K562 (cell line): ENCODE measurements around the gene VEZF1. TPM values are rescaled to one million over a fixed set of nuclear protein-coding genes. Genes with fewer than 3 reads are reported as not detected.
A peak's percentile ranks its signal among the peaks of the same experiment; 100 is the strongest.

Experiments
- ASH1L ChIP-seq: fragments of 450-650 bp; IDR thresholded peaks from 2 replicates; pipeline ENCODE4 v1.6.1; 2018; ENCODE audit warnings: borderline replicate concordance, mild to moderate bottlenecking, low read depth; ENCODE audit not compliant: partially characterized antibody
- ATF1 ChIP-seq, 2 experiments: fragments of 450-650 bp in 1 of 2; IDR thresholded peaks; 2 replicates each; pipeline ENCODE4 v1.6.1; 2016; ENCODE audit warnings: missing compliant biosample characterization in 1 of 2, missing genetic modification characterization in 1 of 2
- HDGF ChIP-seq: fragments of 450-650 bp; IDR thresholded peaks from 2 replicates; pipeline ENCODE4 v1.6.1; 2016
- HNRNPK ChIP-seq: fragments of 200-400 bp; formaldehyde crosslinking; IDR thresholded peaks from one replicate; pipeline ENCODE4 v1.6.1; 2018; ENCODE audit warnings: mild to moderate bottlenecking, low read depth, low read length; ENCODE audit not compliant: poor library complexity, severe bottlenecking
- HOMEZ ChIP-seq: fragments of 250-450 bp; sonication (Bioruptor Pico); IDR thresholded peaks from 2 replicates; pipeline ENCODE4 v1.4.0; 2020; ENCODE audit warnings: mild to moderate bottlenecking, moderate library complexity
- MED1 ChIP-seq: sonication (generic); formaldehyde crosslinking; IDR thresholded peaks from 2 replicates; pipeline ENCODE4 v1.8.1; 2023; ENCODE audit warnings: missing genetic modification reagents, borderline replicate concordance
- NFXL1 ChIP-seq: fragments of 450-650 bp; formaldehyde crosslinking; IDR thresholded peaks from 2 replicates; pipeline ENCODE4 v1.4.0; 2021; ENCODE audit warnings: mild to moderate bottlenecking
- RBM14 ChIP-seq: fragments of 200-400 bp; formaldehyde crosslinking; IDR thresholded peaks from 2 replicates; pipeline ENCODE4 v1.6.1; 2018; ENCODE audit warnings: low read depth, mild to moderate bottlenecking, low read length, moderate library complexity, borderline replicate concordance; ENCODE audit not compliant: insufficient read depth
- SFPQ ChIP-seq: fragments of 200-400 bp; formaldehyde crosslinking; IDR thresholded peaks from 2 replicates; pipeline ENCODE4 v1.6.1; 2017; ENCODE audit warnings: mild to moderate bottlenecking, low read depth, low read length, moderate library complexity
- SIN3B ChIP-seq: fragments of 450-650 bp; IDR thresholded peaks from 2 replicates; pipeline ENCODE4 v1.6.1; 2017; ENCODE audit warnings: low read depth, mild to moderate bottlenecking, moderate library complexity
- SMARCB1 ChIP-seq: IDR thresholded peaks from 2 replicates; pipeline ENCODE4 v1.6.1; 2011; ENCODE audit warnings: improper control_type of control experiment, low read depth; ENCODE audit not compliant: insufficient read length
- SRSF9 ChIP-seq: fragments of 200-400 bp; formaldehyde crosslinking; IDR thresholded peaks from 2 replicates; pipeline ENCODE4 v1.6.1; 2017; ENCODE audit warnings: low read depth, low read length, borderline replicate concordance
- TSC22D4 ChIP-seq: fragments of 450-650 bp; IDR thresholded peaks from 2 replicates; pipeline ENCODE4 v1.6.1; 2016; ENCODE audit warnings: missing genetic modification characterization, missing biosample characterization, control low read depth
- ZBTB33 ChIP-seq: sonication (generic); formaldehyde crosslinking; IDR thresholded peaks from 2 replicates; pipeline ENCODE4 v1.8.1; 2023; ENCODE audit warnings: mild to moderate bottlenecking, missing genetic modification reagents
- ZFP30 ChIP-seq: fragments of 250-450 bp; sonication (Bioruptor Pico); IDR thresholded peaks from 2 replicates; pipeline ENCODE4 v1.8.0; 2022; ENCODE audit warnings: moderate library complexity, mild to moderate bottlenecking, inconsistent platforms, borderline replicate concordance
- polyA plus RNA-seq, 8 experiments: library from polyadenylated mRNA; depleted of rRNA in 4 of 8; stranded (reverse) in 5 of 8; unstranded in 3 of 8; fragments of >200 nt; fragmentation: Nextera tagmentation in 2 of 8; fragmentation: Illumina TruSeq in 1 of 8; extraction: Ambion mirVana in 2 of 8; extraction: Trizol in 1 of 8; gene quantifications; 2 replicates each; pipeline versions ENCODE4 v1.2.1 to v1.2.3, GENCODE V29; 2011 to 2014; ENCODE audit warnings: inconsistent platforms in 1 of 8, missing spikeins in 1 of 8
- total RNA-seq, 7 experiments: library from RNA; depleted of rRNA in 6 of 7; stranded (reverse); fragments of >200 nt in 6 of 7; fragmentation: Illumina TruSeq in 2 of 7; extraction: Trizol in 2 of 7; gene quantifications; 2 replicates each; pipeline versions ENCODE4 v1.2.1 to v1.2.3, GENCODE V29; 2011 to 2021; ENCODE audit warnings: low replicate concordance in 1 of 7
- TF ChIP-seq, protein P1 (sequence below): fragments of 250-450 bp; sonication (Bioruptor Pico); IDR thresholded peaks from 2 replicates; pipeline ENCODE4 v1.5.0; 2021; ENCODE audit warnings: mild to moderate bottlenecking, moderate library complexity

VEZF1 gene
- total and polyA plus RNA-seq, 9 of the 15 experiments (the other 6 are each of a cell fraction or from before 2014, with no cell fraction given), result 9.5 to 33.4 (median 22.1) TPM

GRCh38 chr17:58006924-58007780 lies 19.1 kb upstream of the VEZF1 start, which contains the start of gene SRSF1 (continued):
- TF ChIP-seq, protein P1, sequence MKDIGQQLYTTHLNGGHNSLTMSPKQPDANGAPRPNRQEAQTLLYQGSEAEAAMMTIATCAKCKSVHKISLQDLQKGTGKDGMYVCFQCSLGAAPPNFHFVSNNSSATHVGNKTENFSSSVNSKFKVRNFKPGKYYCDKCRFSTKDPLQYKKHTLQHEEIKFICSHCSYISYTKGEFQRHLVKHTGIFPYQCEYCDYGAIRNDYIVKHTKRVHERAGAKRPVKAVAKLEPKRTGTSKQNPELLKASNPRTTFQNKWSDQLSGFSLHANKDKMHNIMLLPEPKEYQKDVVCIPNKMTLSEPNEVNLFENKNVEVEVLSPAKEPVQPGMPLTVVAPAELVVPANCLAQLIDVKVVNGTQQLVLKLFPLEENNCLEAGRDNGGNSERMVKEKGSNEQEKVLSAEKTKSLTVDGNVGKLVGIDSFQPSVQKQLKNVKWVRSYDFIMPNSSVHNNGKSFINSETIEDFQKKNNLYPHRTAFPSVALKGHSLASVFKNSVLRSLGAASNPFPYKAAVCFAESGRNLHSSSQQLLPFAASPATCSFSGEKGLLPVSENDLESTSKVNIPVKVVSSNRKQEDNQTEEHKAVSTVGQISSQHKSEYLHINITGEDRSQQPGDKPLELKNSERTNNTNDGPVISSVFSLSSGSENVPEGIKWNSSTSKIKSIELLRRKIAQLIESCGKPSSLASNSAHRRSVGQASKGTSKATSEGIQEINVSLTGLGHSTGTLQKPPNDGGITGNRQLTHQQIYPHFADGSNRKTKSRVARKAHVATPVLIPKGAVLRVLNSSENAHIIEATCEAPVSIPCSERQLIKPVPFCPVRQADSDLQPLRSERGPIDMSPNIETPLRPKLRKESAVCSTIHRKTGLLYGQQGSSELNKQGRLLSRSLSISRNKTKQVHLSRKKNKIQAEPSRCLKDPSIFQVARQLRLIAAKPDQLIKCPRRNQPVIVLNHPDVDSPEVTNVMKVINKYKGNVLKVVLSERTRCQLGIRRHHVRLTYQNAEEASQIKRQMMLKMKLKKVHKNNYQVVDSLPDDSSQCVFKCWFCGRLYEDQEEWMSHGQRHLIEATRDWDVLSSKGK (CRISPR knock-in tag), result no peak
- TF ChIP-seq TSC22D4 (tag) (no peak), ZBTB33 (CRISPR knock-in tag) (peak; percentile 28), HOMEZ (CRISPR knock-in tag) (no peak), ASH1L (peak; percentile 20), SMARCB1 (no peak), ZFP30 (CRISPR knock-in tag) (no peak), HNRNPK (peak; percentile 23), RBM14 (0 out of 2 replicates have a peak, but pooled peaks have one; percentile 14), SIN3B (peak; percentile 38; the same call in 1 of the 2 replicates), SRSF9 (no peak), HDGF (0 out of 2 replicates have a peak, but pooled peaks have one; percentile 87), SFPQ (peak; percentile 79; the same call in 1 of the 2 replicates), ATF1 (CRISPR knock-in tag; IDR thresholded peaks at IDR 0.05) (no peak; the same call in 1 of the 2 replicates), ATF1 (tag; IDR thresholded peaks at IDR 0.05) (peak; percentile 97), MED1 (CRISPR knock-in tag) (no peak), NFXL1 (CRISPR knock-in tag) (no peak)
